IMR-90 (cell line): Measurements from ENCODE around the gene CYP46A1. TPM values are rescaled to one million over a fixed set of nuclear protein-coding genes. Genes with fewer than 3 reads are reported as not detected.
A peak's percentile ranks its signal among the peaks of the same experiment; 100 is the strongest.

Experiments
- ATAC-seq: fragments of 200-7000 bp; cut with Tn5 transposase; 2 replicates; pipeline ENCODE4 v1.9.1; 2020; ENCODE audit warnings: low read depth, mild to moderate bottlenecking, moderate library complexity
- BruUV-seq: library from RNA; stranded (reverse); fragments of 400-500 nt; replicated peaks from 2 replicates; lab custom pipeline; 2021; lab: Mats Ljungman, UMichigan
- CTCF ChIA-PET: fragments of 300-600 bp; formaldehyde crosslinking; extraction: SDS; loops from one replicate; lab custom pipeline; 2021; ENCODE audit warnings: antibody characterized with exemption; lab: Yijun Ruan, JAX
- POLR2A ChIA-PET: fragments of 300-600 bp; sonication (Branson Sonifier 250); formaldehyde crosslinking; loops from one replicate; lab custom pipeline; 2022; ENCODE audit warnings: antibody characterized with exemption; ENCODE audit not compliant: unreplicated experiment; lab: Charles Lee
- DNase-seq: peaks from one replicate; pipeline ENCODE4 v3.0.0; 2013
- H2AFZ ChIP-seq: replicated peaks from 2 replicates; pipeline ENCODE3; 2013; ENCODE audit warnings: low read length, mild to moderate bottlenecking; ENCODE audit not compliant: poor library complexity
- H2AK5ac ChIP-seq: 2 replicates; pipeline ENCODE4 v1.6.1; 2013; ENCODE audit warnings: low read depth, low read length, inconsistent platforms
- H2AK9ac ChIP-seq: replicated peaks from 2 replicates; pipeline ENCODE3; 2013; ENCODE audit warnings: mild to moderate bottlenecking, low read depth, low read length, moderate library complexity; ENCODE audit not compliant: poor library complexity
- H2BK120ac ChIP-seq: 2 replicates; pipeline ENCODE4 v1.6.1; 2013; ENCODE audit warnings: low read depth, low read length, inconsistent platforms
- H2BK15ac ChIP-seq: 3 replicates; pipeline ENCODE4 v1.6.1; 2013; ENCODE audit warnings: low read depth, low read length, inconsistent platforms
- H2BK20ac ChIP-seq: 2 replicates; pipeline ENCODE4 v1.6.1; 2013; ENCODE audit warnings: low read depth, mild to moderate bottlenecking, inconsistent platforms, low read length, moderate library complexity
- H2BK5ac ChIP-seq: 2 replicates; pipeline ENCODE4 v1.6.1; 2013; ENCODE audit warnings: mild to moderate bottlenecking, low read depth, low read length, inconsistent platforms; ENCODE audit not compliant: poor library complexity, severe bottlenecking
- H3K14ac ChIP-seq: replicated peaks from 2 replicates; pipeline ENCODE4 v1.6.1; 2013; ENCODE audit warnings: low read depth, low read length, inconsistent platforms
- H3K18ac ChIP-seq: 2 replicates; pipeline ENCODE4 v1.6.1; 2013; ENCODE audit warnings: low read depth, low read length, control low read depth
- H3K23ac ChIP-seq: 2 replicates; pipeline ENCODE4 v1.6.1; 2013; ENCODE audit warnings: low read depth, low read length, inconsistent platforms
- H3K27ac ChIP-seq: 2 replicates; pipeline ENCODE4 v1.5.1; 2013; ENCODE audit warnings: mild to moderate bottlenecking, control low read depth, low read length; ENCODE audit not compliant: insufficient read depth
- H3K27me3 ChIP-seq: 2 replicates; pipeline ENCODE4 v1.6.1; 2013; ENCODE audit warnings: low read length; ENCODE audit not compliant: control insufficient read depth, insufficient read depth
- H3K36me3 ChIP-seq: 2 replicates; pipeline ENCODE4 v1.6.1; 2013; ENCODE audit warnings: low read length, mixed read lengths; ENCODE audit not compliant: control insufficient read depth, insufficient read depth
- H3K4ac ChIP-seq: 2 replicates; pipeline ENCODE4 v1.6.1; 2013; ENCODE audit warnings: low read depth, low read length, inconsistent platforms
- H3K4me1 ChIP-seq: 2 replicates; pipeline ENCODE4 v1.6.1; 2013; ENCODE audit warnings: low read length, mixed read lengths; ENCODE audit not compliant: control insufficient read depth, insufficient read depth
- H3K4me2 ChIP-seq: 2 replicates; pipeline ENCODE4 v1.6.1; 2013; ENCODE audit warnings: low read depth, mild to moderate bottlenecking, control low read depth, low read length, moderate library complexity
- H3K4me3 ChIP-seq: 2 replicates; pipeline ENCODE4 v1.5.1; 2013; ENCODE audit warnings: low read depth, mild to moderate bottlenecking, control low read depth, low read length, moderate library complexity; ENCODE audit not compliant: insufficient read depth
- H3K56ac ChIP-seq: 2 replicates; pipeline ENCODE4 v1.6.1; 2013; ENCODE audit warnings: low read length, inconsistent platforms; ENCODE audit not compliant: insufficient read depth; ENCODE audit errors: extremely low read depth
- H3K79me1 ChIP-seq, 2 experiments: 2 replicates each; pipeline ENCODE4 v1.6.1; 2013; ENCODE audit warnings: low read length in 2 of 2, inconsistent platforms in 1 of 2, low read depth in 1 of 2
- H3K9ac ChIP-seq: 2 replicates; pipeline ENCODE4 v1.6.1; 2013; ENCODE audit warnings: low read depth, low read length, control low read depth
- H3K9me1 ChIP-seq: 2 replicates; pipeline ENCODE4 v1.6.1; 2013; ENCODE audit warnings: low read length, inconsistent platforms; ENCODE audit not compliant: insufficient read depth
- H3K9me3 ChIP-seq: 2 replicates; pipeline ENCODE4 v1.6.1; 2013; ENCODE audit warnings: low read length; ENCODE audit not compliant: control insufficient read depth, insufficient read depth
- H4K20me1 ChIP-seq: 2 replicates; pipeline ENCODE4 v1.6.1; 2013; ENCODE audit warnings: low read length, inconsistent platforms; ENCODE audit not compliant: insufficient read depth
- H4K5ac ChIP-seq: 2 replicates; pipeline ENCODE4 v1.6.1; 2013; ENCODE audit warnings: mild to moderate bottlenecking, low read depth, low read length, control low read depth
- H4K8ac ChIP-seq, 2 experiments: 2 replicates each; pipeline ENCODE4 v1.6.1; 2013; ENCODE audit warnings: low read depth in 2 of 2, low read length in 2 of 2, control low read depth in 1 of 2, inconsistent platforms in 1 of 2
- H4K91ac ChIP-seq: 2 replicates; pipeline ENCODE4 v1.6.1; 2013; ENCODE audit warnings: low read depth, low read length, inconsistent platforms; ENCODE audit not compliant: insufficient read depth
- BHLHE40 ChIP-seq: fragments of 150-350 bp; IDR thresholded peaks from 2 replicates; pipeline ENCODE4 v1.6.1; 2016; ENCODE audit warnings: mild to moderate bottlenecking, low read depth, low read length
- CEBPB ChIP-seq: IDR thresholded peaks from 2 replicates; pipeline ENCODE4 v1.6.1; 2012; ENCODE audit warnings: low read depth, low read length, improper control_type of control experiment
- CHD1 ChIP-seq: IDR thresholded peaks from 2 replicates; pipeline ENCODE4 v1.6.1; 2012; ENCODE audit warnings: low read depth, low read length, improper control_type of control experiment
- CTCF ChIP-seq: conservative IDR thresholded peaks from 2 replicates; pipeline ENCODE4 v1.5.1; 2012; ENCODE audit warnings: mild to moderate bottlenecking, low read depth, low read length, improper control_type of control experiment
- ELK1 ChIP-seq: fragments of 150-350 bp; IDR thresholded peaks from 2 replicates; pipeline ENCODE4 v1.6.1; 2016; ENCODE audit warnings: low read depth, mild to moderate bottlenecking, low read length, moderate library complexity, borderline replicate concordance
- FOS ChIP-seq: fragments of 150-350 bp; IDR thresholded peaks from 2 replicates; pipeline ENCODE4 v1.6.1; 2016; ENCODE audit warnings: low read depth, low read length
- MAFK ChIP-seq: IDR thresholded peaks from 2 replicates; pipeline ENCODE4 v1.6.1; 2012; ENCODE audit warnings: low read depth, low read length, improper control_type of control experiment
- MAZ ChIP-seq: IDR thresholded peaks from 2 replicates; pipeline ENCODE4 v1.6.1; 2012; ENCODE audit warnings: low read depth, mild to moderate bottlenecking, low read length, improper control_type of control experiment, moderate library complexity, borderline replicate concordance
- NFE2L2 ChIP-seq: fragments of 150-350 bp; IDR thresholded peaks from 2 replicates; pipeline ENCODE4 v1.6.1; 2016; ENCODE audit warnings: low read depth, mild to moderate bottlenecking, low read length
- POLR2A ChIP-seq: IDR thresholded peaks from 2 replicates; pipeline ENCODE4 v1.6.1; 2012; ENCODE audit warnings: mild to moderate bottlenecking, low read depth, low read length
- RAD21 ChIP-seq: IDR thresholded peaks from 2 replicates; pipeline ENCODE4 v1.6.1; 2012; ENCODE audit warnings: low read length, improper control_type of control experiment
- RCOR1 ChIP-seq: IDR thresholded peaks from 2 replicates; pipeline ENCODE4 v1.6.1; 2012; ENCODE audit warnings: mild to moderate bottlenecking, low read length, improper control_type of control experiment; ENCODE audit not compliant: insufficient replicate concordance
- RFX5 ChIP-seq: IDR thresholded peaks from 2 replicates; pipeline ENCODE4 v1.8.0; 2012; ENCODE audit warnings: low read depth, mild to moderate bottlenecking, low read length, moderate library complexity
- SMC3 ChIP-seq: fragments of 150-350 bp; IDR thresholded peaks from 2 replicates; pipeline ENCODE4 v1.6.1; 2016; ENCODE audit warnings: low read depth, mild to moderate bottlenecking, antibody characterized with exemption, low read length, moderate library complexity
- WGBS, 2 experiments: methylation state at CpG; one replicate each; pipeline versions ENCODE4 v1.1.5 to v1.1.7; 2013; ENCODE audit warnings: missing lambda C conversion rate in 2 of 2; ENCODE audit not compliant: insufficient read length in 1 of 2; ENCODE audit errors: extremely low coverage in 2 of 2; 5-methylcytosine and 5-hydroxymethylcytosine counted together
- dilution Hi-C: fragments of 300-500 bp; cut with HindIII; formaldehyde crosslinking; loops from one replicate; pipeline ENCODE4 v1.14.3; 2018; ENCODE audit warnings: low sequenced_read_pairs; ENCODE audit not compliant: unreplicated experiment
- in situ Hi-C: fragments of 300-500 bp; cut with MboI; formaldehyde crosslinking; loops from 3 replicates; pipeline ENCODE4 v1.14.3; 2019; ENCODE audit warnings: low sequenced_read_pairs, inconsistent platforms, mixed read lengths
- intact Hi-C: fragments of 100-400 bp; cut with micrococcal nuclease; formaldehyde crosslinking; loops from 2 replicates; pipeline ENCODE4 v1.10.0; 2022
- polyA plus RNA-seq, 3 experiments: library from polyadenylated mRNA; depleted of rRNA; stranded (reverse); fragments of >200 nt; gene quantifications; 2 replicates each; pipeline ENCODE4 v1.2.3, GENCODE V29; 2012; ENCODE audit warnings: low replicate concordance in 1 of 3
- total RNA-seq: library from RNA; depleted of rRNA; stranded (reverse); fragments of >200 nt; gene quantifications from 2 replicates; pipeline ENCODE4 v1.2.3, GENCODE V29; 2012

The CYP46A1 gene
- total and polyA plus RNA-seq, 2 of the 4 experiments (the other 2 are of a cell fraction) = 0.18 to 0.31 TPM

- Histone ChIP-seq H4K91ac (no peak overlapping the region), H3K56ac (no peak overlapping the region), H3K18ac (no peak overlapping the region), H3K14ac (no peak overlapping the region), H4K8ac (no peak overlapping the region), H3K27me3 (no peaks in the 10 kb centered on the region), H3K9ac (no peak overlapping the region), H3K4me1 (peaks cover 6% of the 10 kb centered on the region; the same call in 1 of the 2 replicates), H3K23ac (no peak overlapping the region), H3K9me1 (peaks cover 8% of the 10 kb centered on the region), H4K20me1 (no peaks in the 10 kb centered on the region), H2BK5ac (no peak overlapping the region), H2AK5ac (no peak overlapping the region; the same call in 1 of the 2 replicates), H2BK120ac (no peak overlapping the region), H3K9me3 (no peaks in the 10 kb centered on the region), H3K79me1 (no peaks in the 10 kb centered on the region), H3K27ac (no peak overlapping the region), H2AK9ac (no peak overlapping the region), H2AFZ (no peak overlapping the region), H2BK20ac (no peak overlapping the region), H4K5ac (no peak overlapping the region), H3K4me3 (no peak overlapping the region), H3K36me3 (no peaks in the 10 kb centered on the region), H2BK15ac (no peak overlapping the region), H3K4ac (no peak overlapping the region), H3K4me2 (no peak overlapping the region)
- DNase-seq (no peak), ATAC-seq (peak; percentile 65)
- WGBS, 2 experiments = 64% methylated on average over 3 of the region's 8 CpGs; no CpG with 5 or more reads in 1 of the 2 experiments
- dilution Hi-C loops (no loop called here), in situ Hi-C loops (no loop called here), intact Hi-C loops (no loop called here)
- TF ChIP-seq POLR2A (no peak), NFE2L2 (no peak), CHD1 (no peak), RAD21 (no peak), MAFK (no peak), CTCF (no peak), CEBPB (peak; percentile 22; the same call in 1 of the 2 replicates), RCOR1 (no peak), RFX5 (no peak), ELK1 (no peak), BHLHE40 (0 out of 2 replicates have a peak, but pooled peaks have one; percentile 29), MAZ (no peak), FOS (no peak), SMC3 (no peak)
- ChIA-PET POLR2A (no interaction called here), CTCF (interaction anchor here (0.6 kb wide), 1 partner anchor 12 kb away, joined by 5 read pairs; no protein-coding TSS in a partner anchor)
- BruUV-seq = no TSS peak
Observed at GRCh38 chr14:99772371-99773283, 88.5 kb downstream of the CYP46A1 start.
